Mesenchymal stem cell (in vitro differentiated cells and primary cell): Measurements from ENCODE around the gene ACOT11.

Experiments
- DNase-seq: peaks from one replicate; pipeline ENCODE4 v3.0.0-alpha.2; 2013
- H2AFZ ChIP-seq: one replicate; pipeline ENCODE4 v1.6.1; 2013; ENCODE audit warnings: low read depth, mild to moderate bottlenecking, control low read depth, inconsistent platforms, low read length, moderate library complexity
- H2AK5ac ChIP-seq: 2 replicates; pipeline ENCODE4 v1.6.1; 2013; ENCODE audit warnings: low read length, moderate library complexity, mild to moderate bottlenecking, inconsistent platforms; ENCODE audit not compliant: severe bottlenecking
- H2BK120ac ChIP-seq: one replicate; pipeline ENCODE4 v1.6.1; 2013; ENCODE audit warnings: low read depth, mild to moderate bottlenecking, inconsistent platforms, low read length, moderate library complexity
- H2BK12ac ChIP-seq, 2 experiments: one replicate each; pipeline ENCODE4 v1.6.1; 2013; ENCODE audit warnings: inconsistent platforms in 2 of 2, low read length in 2 of 2, mild to moderate bottlenecking in 2 of 2, moderate library complexity in 2 of 2, control low read depth in 1 of 2
- H2BK15ac ChIP-seq: one replicate; pipeline ENCODE4 v1.6.1; 2013; ENCODE audit warnings: mild to moderate bottlenecking, low read depth, inconsistent platforms; ENCODE audit not compliant: poor library complexity, severe bottlenecking
- H2BK5ac ChIP-seq: 2 replicates; pipeline ENCODE4 v1.6.1; 2013; ENCODE audit warnings: low read depth, mild to moderate bottlenecking, low read length, control low read depth, inconsistent platforms; ENCODE audit not compliant: poor library complexity, severe bottlenecking
- H3K14ac ChIP-seq, 2 experiments: one replicate each; pipeline ENCODE4 v1.6.1; 2013; ENCODE audit warnings: inconsistent platforms in 2 of 2, low read length in 2 of 2, control low read depth in 1 of 2, mild to moderate bottlenecking in 1 of 2, moderate library complexity in 1 of 2
- H3K18ac ChIP-seq, 2 experiments: one replicate each; pipeline ENCODE4 v1.6.1; 2013; ENCODE audit warnings: inconsistent platforms in 2 of 2, low read length in 2 of 2, control low read depth in 1 of 2, low read depth in 1 of 2, mild to moderate bottlenecking in 1 of 2
- H3K23ac ChIP-seq, 2 experiments: one replicate each; pipeline ENCODE4 v1.6.1; 2013; ENCODE audit warnings: inconsistent platforms in 2 of 2, low read length in 2 of 2, mild to moderate bottlenecking in 2 of 2, moderate library complexity in 2 of 2, control low read depth in 1 of 2
- H3K27ac ChIP-seq: 2 replicates; pipeline ENCODE4 v1.5.1; 2013; ENCODE audit warnings: mild to moderate bottlenecking, moderate library complexity, low read length, control low read depth, inconsistent platforms; ENCODE audit not compliant: poor library complexity, severe bottlenecking
- H3K27me3 ChIP-seq, 2 experiments: 2 replicates each; pipeline versions ENCODE4 v1.6.1 to v1.7.0; 2013; ENCODE audit warnings: low read length in 2 of 2, mild to moderate bottlenecking in 2 of 2, moderate library complexity in 2 of 2, control low read depth in 1 of 2, inconsistent platforms in 1 of 2; ENCODE audit not compliant: control insufficient read depth in 1 of 2, insufficient read depth in 1 of 2
- H3K36me3 ChIP-seq, 2 experiments: 2 replicates each; pipeline versions ENCODE4 v1.6.1 to v1.7.0; 2013; ENCODE audit warnings: low read length in 2 of 2, control low read depth in 1 of 2, inconsistent platforms in 1 of 2, low read depth in 1 of 2, mild to moderate bottlenecking in 1 of 2; ENCODE audit not compliant: insufficient read depth in 2 of 2, control insufficient read depth in 1 of 2
- H3K4ac ChIP-seq, 2 experiments: one replicate each; pipeline ENCODE4 v1.6.1; 2013; ENCODE audit warnings: inconsistent platforms in 2 of 2, low read length in 2 of 2, mild to moderate bottlenecking in 2 of 2, moderate library complexity in 2 of 2, control low read depth in 1 of 2, low read depth in 1 of 2
- H3K4me1 ChIP-seq: 2 replicates; pipeline ENCODE4 v1.6.1; 2013; ENCODE audit warnings: low read depth, low read length, control low read depth; ENCODE audit not compliant: control insufficient read depth, insufficient read depth
- H3K4me2 ChIP-seq: 2 replicates; pipeline ENCODE4 v1.6.1; 2013; ENCODE audit warnings: low read length, mild to moderate bottlenecking, inconsistent platforms; ENCODE audit not compliant: poor library complexity, severe bottlenecking
- H3K4me3 ChIP-seq, 2 experiments: 2 replicates each; pipeline versions ENCODE4 v1.5.1 to v1.7.0; 2013; ENCODE audit warnings: low read length in 2 of 2, mild to moderate bottlenecking in 2 of 2, control low read depth in 1 of 2, low read depth in 1 of 2; ENCODE audit not compliant: insufficient read depth in 1 of 2
- H3K79me1 ChIP-seq: replicated peaks from 2 replicates; pipeline ENCODE4 v1.6.1; 2013; ENCODE audit warnings: mild to moderate bottlenecking, control low read depth, low read length, inconsistent platforms; ENCODE audit not compliant: poor library complexity, severe bottlenecking
- H3K9ac ChIP-seq: 2 replicates; pipeline ENCODE4 v1.7.0; 2013; ENCODE audit warnings: mild to moderate bottlenecking, low read length, moderate library complexity
- H3K9me3 ChIP-seq: 2 replicates; pipeline ENCODE4 v1.7.0; 2013; ENCODE audit warnings: mild to moderate bottlenecking, low read length; ENCODE audit not compliant: control insufficient read depth
- H4K8ac ChIP-seq: one replicate; pipeline ENCODE4 v1.6.1; 2013; ENCODE audit warnings: inconsistent platforms, mild to moderate bottlenecking, low read length, moderate library complexity
- H4K91ac ChIP-seq: one replicate; pipeline ENCODE4 v1.6.1; 2013; ENCODE audit warnings: mild to moderate bottlenecking, low read length, inconsistent platforms
- WGBS: methylation state at CpG from one replicate; pipeline ENCODE4 v1.1.7; 2013; ENCODE audit warnings: mixed read lengths; 5-methylcytosine and 5-hydroxymethylcytosine counted together

ACOT11 gene

GRCh38 chr1:54582566-54583306 is 34.7 kb downstream of the ACOT11 start:
- Histone ChIP-seq H3K9ac (no peak overlapping the region), H2BK5ac (no peak overlapping the region), H3K18ac (no peak overlapping the region), H3K27me3 (peaks cover 0 to 5% of the 10 kb centered on the region in 2 experiments), H3K9me3 (no peaks in the 10 kb centered on the region), H3K4ac (no peak overlapping the region), H2BK12ac (no peak overlapping the region), H3K4me1 (peaks cover 15% of the 10 kb centered on the region), H3K79me1 (no peaks in the 10 kb centered on the region), H2BK15ac (no peak overlapping the region), H3K36me3 (no peaks in the 10 kb centered on the region), H2AFZ (no peak overlapping the region), H3K4me2 (no peak overlapping the region), H2AK5ac (no peak overlapping the region), H3K23ac (peak overlapping the region in 1 of 2 experiments; percentile 62), H3K4me3 (no peak overlapping the region), H4K8ac (no peak overlapping the region), H4K91ac (no peak overlapping the region), H3K14ac (no peak overlapping the region), H3K27ac (no peak overlapping the region), H2BK120ac (no peak overlapping the region)
- 91% methylated on average over 18 of the region's 19 CpGs for WGBS
- DNase-seq, result no peak

- Histone ChIP-seq H3K79me1 (no peaks in the 10 kb centered on the region), H3K4me3 (no peak overlapping the region), H3K9me3 (no peaks in the 10 kb centered on the region), H3K9ac (no peak overlapping the region), H2BK12ac (no peak overlapping the region), H2AK5ac (no peak overlapping the region), H3K18ac (no peak overlapping the region), H3K14ac (no peak overlapping the region), H2BK120ac (no peak overlapping the region), H3K4ac (no peak overlapping the region), H3K4me1 (peaks cover 13% of the 10 kb centered on the region), H3K23ac (no peak overlapping the region), H2BK5ac (no peak overlapping the region), H2BK15ac (no peak overlapping the region), H3K36me3 (no peaks in the 10 kb centered on the region), H3K27ac (no peak overlapping the region), H3K27me3 (peaks cover 0 to 5% of the 10 kb centered on the region in 2 experiments), H2AFZ (no peak overlapping the region), H4K91ac (no peak overlapping the region), H3K4me2 (no peak overlapping the region), H4K8ac (no peak overlapping the region)
- DNase-seq, result no peak
- 80% methylated on average over 3 of the region's 3 CpGs for WGBS
These were observed 35.3 kb downstream of the ACOT11 start for GRCh38 chr1:54583307-54583686.

- H3K14ac ChIP-seq, result no peak overlapping the region
- H3K36me3 ChIP-seq, result no peaks in the 10 kb centered on the region
- H2BK5ac ChIP-seq, result no peak overlapping the region
- 95% methylated on average over 2 of the region's 2 CpGs for WGBS
- no peak overlapping the region for H3K4me2 ChIP-seq
- H3K9me3 ChIP-seq, result no peaks in the 10 kb centered on the region
- DNase-seq, result no peak
- H3K23ac ChIP-seq, result no peak overlapping the region
- no peak overlapping the region for H3K9ac ChIP-seq
- peak overlapping the region; percentile 19 for H2BK120ac ChIP-seq
- no peak overlapping the region for H4K8ac ChIP-seq
- no peak overlapping the region for H4K91ac ChIP-seq
- no peak overlapping the region for H2BK15ac ChIP-seq
- H3K79me1 ChIP-seq, result no peaks in the 10 kb centered on the region
- no peak overlapping the region for H2AFZ ChIP-seq
- peaks cover 0 to 5% of the 10 kb centered on the region in 2 experiments for H3K27me3 ChIP-seq
- H2AK5ac ChIP-seq, result no peak overlapping the region
- no peak overlapping the region for H3K4ac ChIP-seq
- no peak overlapping the region for H3K27ac ChIP-seq
- H3K4me1 ChIP-seq, result peaks cover 13% of the 10 kb centered on the region
- H3K4me3 ChIP-seq, result no peak overlapping the region
- H3K18ac ChIP-seq, result no peak overlapping the region
- no peak overlapping the region for H2BK12ac ChIP-seq
These were observed 35.8 kb downstream of the ACOT11 start for GRCh38 chr1:54583871-54584270.

- Histone ChIP-seq H4K8ac (no peak overlapping the region), H2BK15ac (no peak overlapping the region), H2BK5ac (no peak overlapping the region), H3K79me1 (no peaks in the 10 kb centered on the region), H3K18ac (no peak overlapping the region), H4K91ac (no peak overlapping the region), H2BK12ac (no peak overlapping the region), H3K9me3 (no peaks in the 10 kb centered on the region), H3K27ac (no peak overlapping the region), H2AFZ (no peak overlapping the region), H3K4ac (no peak overlapping the region), H3K9ac (no peak overlapping the region), H2AK5ac (no peak overlapping the region), H3K4me1 (peaks cover 13% of the 10 kb centered on the region), H2BK120ac (no peak overlapping the region), H3K27me3 (peaks cover 0 to 5% of the 10 kb centered on the region in 2 experiments), H3K4me2 (no peak overlapping the region), H3K14ac (no peak overlapping the region), H3K4me3 (peak overlapping the region in 1 of 2 experiments; percentile 24), H3K23ac (no peak overlapping the region), H3K36me3 (no peaks in the 10 kb centered on the region)
- no peak for DNase-seq
- 97% methylated on average over 17 of the region's 17 CpGs for WGBS
These were observed 36.5 kb downstream of the ACOT11 start for GRCh38 chr1:54584575-54584974.
